ENCODE measurements around the gene MUC5B.
"Not testable (repeated sequence)": the region's sequence is repeated elsewhere in the genome, so short reads cannot be mapped to it uniquely, and the experiment has no call there.

The MUC5B gene

DNA sequence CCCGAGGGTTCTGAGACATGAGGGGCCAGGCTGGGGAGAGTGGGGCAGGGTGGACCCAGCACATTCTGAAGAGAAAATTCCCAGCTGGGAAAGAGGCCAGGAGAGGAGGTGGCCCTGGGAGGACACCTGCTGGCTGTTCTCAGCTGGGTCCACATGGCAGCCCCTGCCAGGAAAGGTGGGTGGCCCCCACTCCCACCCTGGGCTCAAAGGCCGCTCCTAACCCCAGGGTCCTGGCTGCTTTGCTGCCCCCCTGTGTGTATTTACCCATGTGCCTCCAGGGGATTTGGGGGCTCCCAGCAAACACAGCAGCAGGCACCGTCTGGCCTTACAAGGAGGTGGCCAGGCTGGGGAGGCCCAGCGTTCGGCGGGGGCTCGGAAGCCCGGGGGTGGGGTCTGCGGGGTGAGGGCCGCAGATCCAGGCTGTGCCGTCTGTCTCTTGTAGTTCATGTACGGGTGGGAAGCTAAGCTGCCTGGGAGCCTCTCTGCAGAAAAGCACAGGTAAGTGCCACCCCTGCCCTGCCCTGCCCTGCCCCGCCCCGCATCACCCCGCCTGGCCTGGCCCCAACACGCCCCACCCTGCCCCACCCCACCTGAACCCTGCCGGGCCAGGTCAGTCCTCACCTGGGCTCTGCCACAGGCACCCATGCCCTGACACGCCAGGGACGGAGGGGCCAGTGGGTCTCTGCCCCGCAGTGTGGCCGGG lies 10.6 kb downstream of the MUC5B start:
- no peak for DNase-seq

DNA sequence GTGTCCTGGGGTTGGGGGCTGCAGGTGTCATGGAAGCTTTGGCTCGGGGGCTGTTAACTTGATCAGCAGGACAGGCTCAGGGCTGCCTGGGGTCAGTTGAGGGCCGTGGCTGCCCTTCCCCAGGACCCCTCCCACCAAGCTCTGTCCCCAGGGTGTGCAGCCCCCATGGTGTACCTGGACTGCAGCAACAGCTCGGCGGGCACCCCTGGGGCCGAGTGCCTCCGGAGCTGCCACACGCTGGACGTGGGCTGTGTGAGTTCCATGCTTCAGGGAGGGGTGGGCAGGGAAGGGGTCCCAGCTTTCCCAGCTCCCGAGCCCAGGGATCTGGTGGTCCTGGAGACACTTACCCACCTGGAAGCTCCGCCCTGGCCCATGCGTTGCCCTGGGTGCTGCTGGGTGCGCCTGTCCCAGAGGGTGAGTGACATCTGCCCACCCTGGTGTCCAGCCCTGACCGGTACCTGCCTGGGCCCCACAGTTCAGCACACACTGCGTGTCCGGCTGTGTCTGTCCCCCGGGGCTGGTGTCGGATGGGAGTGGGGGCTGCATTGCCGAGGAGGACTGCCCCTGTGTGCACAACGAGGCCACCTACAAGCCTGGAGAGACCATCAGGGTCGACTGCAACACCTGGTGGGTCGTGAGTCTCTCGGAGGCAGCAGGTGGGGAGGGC lies 11.3 kb downstream of the MUC5B start:
- no peak for DNase-seq

DNA sequence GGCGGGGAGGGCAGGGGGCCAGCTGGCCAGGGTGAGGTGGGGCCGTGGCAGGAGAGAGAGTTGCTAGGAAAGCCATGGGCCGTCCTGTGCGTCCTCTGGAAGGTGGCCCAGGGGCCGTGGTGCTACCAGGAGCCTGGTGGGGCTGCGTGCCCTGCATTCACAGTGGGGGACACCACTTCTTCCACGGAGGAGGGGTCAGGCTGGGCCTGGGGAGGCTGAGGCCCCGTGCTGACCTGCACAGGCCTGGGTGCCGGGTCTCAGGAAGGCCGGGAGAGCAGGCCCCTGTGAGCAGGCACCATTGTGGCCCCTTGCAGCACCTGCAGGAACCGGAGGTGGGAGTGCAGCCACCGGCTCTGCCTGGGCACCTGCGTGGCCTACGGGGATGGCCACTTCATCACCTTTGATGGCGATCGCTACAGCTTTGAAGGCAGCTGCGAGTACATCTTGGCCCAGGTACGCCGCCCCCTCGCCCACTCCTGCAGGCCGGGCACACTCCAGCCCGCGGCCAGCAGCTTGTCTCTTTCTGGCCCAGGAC lies 12.0 kb downstream of the MUC5B start:
- DNase-seq = no peak

DNA sequence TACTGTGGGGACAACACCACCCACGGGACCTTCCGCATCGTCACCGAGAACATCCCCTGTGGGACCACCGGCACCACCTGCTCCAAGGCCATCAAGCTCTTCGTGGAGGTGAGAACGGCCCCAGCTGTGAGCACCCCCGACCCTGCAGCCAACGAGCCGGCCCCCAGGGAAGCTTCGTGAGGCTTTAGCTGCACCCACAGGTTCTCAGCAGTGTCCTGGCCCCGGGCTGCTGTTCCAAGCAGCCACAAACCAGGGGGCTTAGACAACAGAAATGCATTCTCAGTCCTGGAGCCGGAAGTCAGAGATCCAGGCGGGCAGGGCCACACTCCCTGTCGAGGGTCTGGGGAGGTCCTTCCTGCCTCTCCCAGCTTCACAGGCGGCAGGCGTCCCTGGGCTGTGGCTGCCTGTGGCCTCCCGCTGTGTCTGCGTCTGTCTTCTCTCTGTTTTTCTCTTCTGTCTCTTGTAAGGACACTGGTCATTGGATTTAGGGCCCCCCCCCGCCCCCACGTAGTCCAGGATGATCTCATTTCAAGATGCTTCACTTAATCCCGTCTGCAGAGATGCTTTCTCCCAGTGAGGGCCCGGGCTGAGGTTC lies 12.5 kb downstream of the MUC5B start:
- no peak for DNase-seq

DNA sequence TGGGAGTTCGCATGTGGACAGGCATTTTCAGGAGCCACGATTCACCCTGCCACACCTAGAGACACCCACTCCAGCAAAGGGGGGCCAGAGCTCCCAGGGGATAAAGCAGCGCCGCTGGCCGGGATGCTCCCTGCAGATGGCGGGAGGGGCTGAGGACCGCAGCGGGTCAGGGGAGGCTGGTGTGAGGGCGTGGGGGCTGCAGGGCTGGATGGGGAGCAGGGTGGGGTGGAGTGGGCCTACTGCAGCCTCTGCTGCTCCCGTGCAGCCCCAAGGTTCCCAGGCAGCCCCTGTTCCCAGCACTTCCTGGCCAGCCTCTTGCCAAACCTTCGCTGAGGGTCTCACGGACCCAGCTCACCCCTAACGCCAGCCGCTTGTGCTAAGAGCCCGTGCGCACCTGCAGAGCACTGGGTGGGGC lies 13.0 kb downstream of the MUC5B start:
- no peak for DNase-seq

DNA sequence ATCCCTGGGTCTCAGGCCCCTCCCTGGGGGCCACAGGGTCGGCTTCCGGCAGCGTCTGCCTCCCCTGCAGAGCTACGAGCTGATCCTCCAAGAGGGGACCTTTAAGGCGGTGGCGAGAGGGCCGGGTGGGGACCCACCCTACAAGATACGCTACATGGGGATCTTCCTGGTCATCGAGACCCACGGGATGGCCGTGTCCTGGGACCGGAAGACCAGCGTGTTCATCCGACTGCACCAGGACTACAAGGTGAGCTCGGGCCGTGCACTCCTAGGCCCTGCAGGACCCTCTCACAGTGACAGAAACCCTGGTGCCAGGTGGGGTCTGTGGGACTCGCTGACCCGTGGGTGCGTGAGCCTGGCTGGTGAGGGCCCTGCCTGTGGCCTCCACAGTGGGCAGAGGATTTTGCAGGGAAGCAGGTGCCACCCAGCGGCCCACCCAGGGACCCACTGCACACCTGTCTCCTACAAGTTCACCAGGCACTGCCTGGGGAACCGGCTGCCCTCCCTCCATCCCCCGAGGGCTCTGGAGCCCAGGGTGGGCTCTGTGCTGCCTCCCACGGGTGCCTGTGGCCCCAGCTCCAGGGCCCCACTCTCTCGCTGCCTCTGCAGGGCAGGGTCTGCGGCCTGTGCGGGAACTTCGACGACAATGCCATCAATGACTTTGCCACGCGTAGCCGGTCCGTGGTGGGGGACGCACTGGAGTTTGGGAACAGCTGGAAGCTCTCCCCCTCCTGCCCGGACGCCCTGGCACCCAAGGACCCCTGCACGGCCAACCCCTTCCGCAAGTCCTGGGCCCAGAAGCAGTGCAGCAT lies 13.7 kb downstream of the MUC5B start:
- DNase-seq = no peak

DNA sequence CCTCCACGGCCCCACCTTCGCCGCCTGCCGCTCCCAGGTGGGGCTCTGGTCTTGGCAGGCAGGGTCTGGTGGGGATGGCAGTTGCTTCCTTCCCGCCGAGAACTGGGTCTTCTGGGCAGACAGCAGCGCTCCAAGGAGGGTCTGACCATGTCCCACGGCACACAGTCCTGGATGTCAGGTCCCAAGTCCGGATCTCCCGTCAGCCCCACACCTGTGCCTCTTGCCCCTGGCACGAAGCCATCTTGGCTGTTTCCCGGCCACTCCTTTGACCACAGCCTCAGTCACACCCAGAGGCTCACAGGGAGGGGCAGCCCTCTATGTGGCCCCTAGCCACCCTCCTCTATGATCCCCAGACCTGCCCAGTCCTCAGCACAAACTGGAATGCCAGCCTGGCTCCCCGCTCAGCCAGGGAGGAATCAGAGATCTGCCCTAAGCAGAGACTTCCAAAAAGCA lies 14.3 kb downstream of the MUC5B start:
- DNase-seq = no peak

DNA sequence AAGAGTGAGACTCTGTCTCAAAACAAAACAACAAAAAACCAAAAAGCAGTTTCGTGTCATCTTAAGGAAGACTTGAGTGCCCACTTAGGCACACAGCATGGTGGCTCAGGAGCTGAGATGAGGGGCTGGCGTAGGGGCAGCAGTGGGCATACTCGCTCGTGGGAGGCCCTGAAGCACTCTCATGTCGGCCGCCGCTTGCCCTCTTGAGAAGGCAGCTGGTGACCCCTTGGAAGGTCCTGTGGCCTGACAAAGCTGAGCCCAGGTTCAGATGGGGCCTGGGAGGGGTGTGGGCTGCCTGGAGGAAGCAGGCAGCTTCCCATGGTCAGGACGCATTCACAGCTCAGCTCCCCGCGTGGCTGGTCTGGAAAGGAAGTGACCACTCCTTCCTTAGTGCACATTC lies 15.0 kb downstream of the MUC5B start:
- no peak for DNase-seq

DNA sequence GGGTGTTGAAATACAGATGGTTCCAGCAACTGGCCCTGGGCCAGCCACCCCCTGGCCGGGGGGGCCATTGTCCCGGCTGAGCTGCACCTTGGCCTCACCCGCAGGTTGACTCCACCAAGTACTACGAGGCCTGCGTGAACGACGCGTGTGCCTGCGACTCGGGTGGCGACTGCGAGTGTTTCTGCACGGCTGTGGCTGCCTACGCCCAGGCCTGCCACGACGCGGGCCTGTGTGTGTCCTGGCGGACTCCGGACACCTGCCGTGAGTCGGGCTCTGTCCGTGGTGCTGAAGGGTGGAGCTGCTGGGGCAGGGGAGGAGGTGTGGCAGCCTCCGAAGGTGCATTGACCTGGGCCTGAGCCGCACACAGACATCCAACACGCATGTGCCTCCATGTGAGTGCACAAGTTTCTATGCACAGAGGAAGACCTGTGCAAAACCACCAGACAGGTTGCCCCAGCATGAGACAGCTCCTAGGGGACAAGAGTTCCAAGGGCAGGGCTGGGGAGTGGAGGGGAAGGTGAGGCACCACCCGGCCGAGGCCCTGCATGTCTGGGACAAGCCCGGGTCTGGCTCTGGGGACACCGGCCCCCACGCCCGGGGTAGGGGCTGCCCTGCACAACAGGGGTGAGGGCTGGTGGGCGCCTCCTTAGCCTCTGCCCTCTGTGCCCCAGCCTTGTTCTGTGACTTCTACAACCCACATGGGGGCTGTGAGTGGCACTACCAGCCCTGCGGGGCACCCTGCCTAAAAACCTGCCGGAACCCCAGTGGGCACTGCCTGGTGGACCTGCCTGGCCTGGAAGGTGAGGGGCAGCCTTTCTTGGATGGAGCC lies 16.1 kb downstream of the MUC5B start:
- no peak for DNase-seq

DNA sequence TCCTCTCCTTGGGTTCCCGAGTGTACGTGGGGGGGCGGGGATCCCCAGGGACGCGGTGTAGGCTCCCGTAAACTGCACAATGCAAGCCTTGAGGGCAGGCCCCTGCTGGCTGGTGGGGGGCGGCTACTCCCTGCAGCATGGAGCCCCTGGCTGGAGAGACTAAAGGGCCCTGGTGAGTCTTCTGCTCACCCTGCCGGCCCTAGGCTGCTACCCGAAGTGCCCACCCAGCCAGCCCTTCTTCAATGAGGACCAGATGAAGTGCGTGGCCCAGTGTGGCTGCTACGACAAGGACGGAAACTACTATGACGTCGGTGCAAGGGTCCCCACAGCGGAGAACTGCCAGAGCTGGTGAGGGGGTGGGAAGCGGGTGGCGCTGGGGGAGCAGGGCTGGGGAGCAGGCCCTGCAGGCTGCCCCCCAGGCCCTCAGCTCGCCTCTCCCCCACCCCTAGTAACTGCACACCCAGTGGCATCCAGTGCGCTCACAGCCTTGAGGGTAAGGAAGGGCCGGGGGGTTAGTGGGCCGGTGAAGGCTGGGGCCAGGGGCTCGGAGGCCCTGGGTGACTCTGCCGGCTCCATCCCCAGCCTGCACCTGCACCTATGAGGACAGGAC lies 16.8 kb downstream of the MUC5B start:
- DNase-seq = no peak

DNA sequence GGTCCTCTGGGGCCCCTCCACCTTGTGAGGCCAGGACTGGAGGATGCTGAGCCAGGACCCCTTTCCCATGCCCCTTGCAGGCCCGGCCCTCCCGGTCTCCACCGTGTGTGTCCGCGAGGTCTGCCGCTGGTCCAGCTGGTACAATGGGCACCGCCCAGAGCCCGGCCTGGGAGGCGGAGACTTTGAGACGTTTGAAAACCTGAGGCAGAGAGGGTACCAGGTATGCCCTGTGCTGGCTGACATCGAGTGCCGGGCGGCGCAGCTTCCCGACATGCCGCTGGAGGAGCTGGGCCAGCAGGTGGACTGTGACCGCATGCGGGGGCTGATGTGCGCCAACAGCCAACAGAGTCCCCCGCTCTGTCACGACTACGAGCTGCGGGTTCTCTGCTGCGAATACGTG lies 17.9 kb downstream of the MUC5B start:
- no peak for DNase-seq

DNA sequence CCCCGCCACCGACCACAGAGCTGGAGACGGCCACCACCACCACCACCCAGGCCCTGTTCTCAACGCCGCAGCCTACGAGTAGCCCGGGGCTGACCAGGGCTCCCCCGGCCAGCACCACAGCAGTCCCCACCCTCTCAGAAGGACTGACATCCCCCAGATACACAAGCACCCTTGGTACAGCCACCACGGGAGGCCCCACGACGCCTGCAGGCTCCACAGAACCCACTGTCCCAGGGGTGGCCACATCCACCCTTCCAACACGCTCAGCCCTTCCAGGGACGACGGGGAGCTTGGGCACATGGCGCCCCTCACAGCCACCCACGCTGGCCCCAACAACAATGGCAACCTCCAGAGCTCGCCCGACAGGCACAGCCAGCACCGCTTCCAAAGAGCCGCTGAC lies 18.8 kb downstream of the MUC5B start:
- no peak for DNase-seq

DNA sequence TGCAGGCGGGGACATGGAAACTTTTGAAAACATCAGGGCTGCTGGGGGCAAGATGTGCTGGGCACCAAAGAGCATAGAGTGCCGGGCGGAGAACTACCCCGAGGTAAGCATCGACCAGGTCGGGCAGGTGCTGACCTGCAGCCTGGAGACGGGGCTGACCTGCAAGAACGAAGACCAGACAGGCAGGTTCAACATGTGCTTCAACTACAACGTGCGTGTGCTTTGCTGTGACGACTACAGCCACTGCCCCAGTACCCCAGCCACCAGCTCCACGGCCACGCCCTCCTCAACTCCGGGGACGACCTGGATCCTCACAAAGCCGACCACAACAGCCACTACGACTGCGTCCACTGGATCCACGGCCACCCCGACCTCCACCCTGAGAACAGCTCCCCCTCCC lies 19.4 kb downstream of the MUC5B start:
- no peak for DNase-seq

DNA sequence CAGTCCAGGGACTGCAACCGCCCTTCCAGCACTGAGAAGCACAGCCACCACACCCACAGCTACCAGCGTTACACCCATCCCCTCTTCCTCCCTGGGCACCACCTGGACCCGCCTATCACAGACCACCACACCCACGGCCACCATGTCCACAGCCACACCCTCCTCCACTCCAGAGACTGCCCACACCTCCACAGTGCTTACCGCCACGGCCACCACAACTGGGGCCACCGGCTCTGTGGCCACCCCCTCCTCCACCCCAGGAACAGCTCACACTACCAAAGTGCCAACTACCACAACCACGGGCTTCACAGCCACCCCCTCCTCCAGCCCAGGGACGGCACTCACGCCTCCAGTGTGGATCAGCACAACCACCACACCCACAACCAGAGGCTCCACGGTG lies 19.9 kb downstream of the MUC5B start:
- DNase-seq = not testable (repeated sequence)

DNA sequence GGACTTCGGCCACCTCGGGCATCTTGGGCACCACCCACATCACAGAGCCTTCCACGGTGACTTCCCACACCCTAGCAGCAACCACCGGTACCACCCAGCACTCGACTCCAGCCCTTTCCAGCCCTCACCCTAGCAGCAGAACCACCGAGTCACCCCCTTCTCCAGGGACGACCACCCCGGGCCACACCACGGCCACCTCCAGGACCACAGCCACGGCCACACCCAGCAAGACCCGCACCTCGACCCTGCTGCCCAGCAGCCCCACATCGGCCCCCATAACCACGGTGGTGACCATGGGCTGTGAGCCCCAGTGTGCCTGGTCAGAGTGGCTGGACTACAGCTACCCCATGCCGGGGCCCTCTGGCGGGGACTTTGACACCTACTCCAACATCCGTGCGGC lies 20.7 kb downstream of the MUC5B start:
- DNase-seq = not testable (repeated sequence)

DNA sequence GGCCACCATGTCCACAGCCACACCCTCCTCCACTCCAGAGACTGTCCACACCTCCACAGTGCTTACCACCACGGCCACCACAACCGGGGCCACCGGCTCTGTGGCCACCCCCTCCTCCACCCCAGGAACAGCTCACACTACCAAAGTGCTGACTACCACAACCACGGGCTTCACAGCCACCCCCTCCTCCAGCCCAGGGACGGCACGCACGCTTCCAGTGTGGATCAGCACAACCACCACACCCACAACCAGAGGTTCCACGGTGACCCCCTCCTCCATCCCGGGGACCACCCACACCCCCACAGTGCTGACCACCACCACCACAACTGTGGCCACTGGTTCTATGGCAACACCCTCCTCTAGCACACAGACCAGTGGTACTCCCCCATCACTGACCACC lies 21.7 kb downstream of the MUC5B start:
- not testable (repeated sequence) for DNase-seq

DNA sequence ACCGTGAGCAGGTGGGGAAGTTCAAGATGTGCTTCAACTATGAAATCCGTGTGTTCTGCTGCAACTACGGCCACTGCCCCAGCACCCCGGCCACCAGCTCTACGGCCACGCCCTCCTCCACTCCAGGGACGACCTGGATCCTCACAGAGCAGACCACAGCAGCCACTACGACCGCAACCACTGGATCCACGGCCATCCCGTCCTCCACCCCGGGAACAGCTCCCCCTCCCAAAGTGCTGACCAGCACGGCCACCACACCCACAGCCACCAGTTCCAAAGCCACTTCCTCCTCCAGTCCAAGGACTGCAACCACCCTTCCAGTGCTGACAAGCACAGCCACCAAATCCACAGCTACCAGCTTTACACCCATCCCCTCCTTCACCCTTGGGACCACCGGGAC lies 22.9 kb downstream of the MUC5B start:
- DNase-seq = not testable (repeated sequence)

DNA sequence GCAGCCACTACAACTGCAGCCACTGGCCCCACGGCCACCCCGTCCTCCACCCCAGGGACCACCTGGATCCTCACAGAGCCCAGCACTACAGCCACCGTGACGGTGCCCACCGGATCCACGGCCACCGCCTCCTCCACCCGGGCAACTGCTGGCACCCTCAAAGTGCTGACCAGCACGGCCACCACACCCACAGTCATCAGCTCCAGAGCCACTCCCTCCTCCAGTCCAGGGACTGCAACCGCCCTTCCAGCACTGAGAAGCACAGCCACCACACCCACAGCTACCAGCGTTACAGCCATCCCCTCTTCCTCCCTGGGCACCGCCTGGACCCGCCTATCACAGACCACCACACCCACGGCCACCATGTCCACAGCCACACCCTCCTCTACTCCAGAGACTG lies 23.4 kb downstream of the MUC5B start:
- DNase-seq = not testable (repeated sequence)

DNA sequence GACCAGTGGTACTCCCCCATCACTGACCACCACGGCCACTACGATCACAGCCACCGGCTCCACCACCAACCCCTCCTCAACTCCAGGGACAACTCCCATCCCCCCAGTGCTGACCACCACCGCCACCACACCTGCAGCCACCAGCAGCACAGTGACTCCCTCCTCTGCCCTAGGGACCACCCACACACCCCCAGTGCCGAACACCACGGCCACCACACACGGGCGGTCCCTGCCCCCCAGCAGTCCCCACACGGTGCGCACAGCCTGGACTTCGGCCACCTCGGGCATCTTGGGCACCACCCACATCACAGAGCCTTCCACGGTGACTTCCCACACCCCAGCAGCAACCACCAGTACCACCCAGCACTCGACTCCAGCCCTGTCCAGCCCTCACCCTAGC lies 24.2 kb downstream of the MUC5B start:
- not testable (repeated sequence) for DNase-seq

DNA sequence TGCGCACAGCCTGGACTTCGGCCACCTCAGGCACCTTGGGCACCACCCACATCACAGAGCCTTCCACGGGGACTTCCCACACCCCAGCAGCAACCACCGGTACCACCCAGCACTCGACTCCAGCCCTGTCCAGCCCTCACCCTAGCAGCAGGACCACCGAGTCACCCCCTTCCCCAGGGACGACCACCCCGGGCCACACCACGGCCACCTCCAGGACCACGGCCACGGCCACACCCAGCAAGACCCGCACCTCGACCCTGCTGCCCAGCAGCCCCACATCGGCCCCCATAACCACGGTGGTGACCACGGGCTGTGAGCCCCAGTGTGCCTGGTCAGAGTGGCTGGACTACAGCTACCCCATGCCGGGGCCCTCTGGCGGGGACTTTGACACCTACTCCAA lies 26.1 kb downstream of the MUC5B start:
- not testable (repeated sequence) for DNase-seq

DNA sequence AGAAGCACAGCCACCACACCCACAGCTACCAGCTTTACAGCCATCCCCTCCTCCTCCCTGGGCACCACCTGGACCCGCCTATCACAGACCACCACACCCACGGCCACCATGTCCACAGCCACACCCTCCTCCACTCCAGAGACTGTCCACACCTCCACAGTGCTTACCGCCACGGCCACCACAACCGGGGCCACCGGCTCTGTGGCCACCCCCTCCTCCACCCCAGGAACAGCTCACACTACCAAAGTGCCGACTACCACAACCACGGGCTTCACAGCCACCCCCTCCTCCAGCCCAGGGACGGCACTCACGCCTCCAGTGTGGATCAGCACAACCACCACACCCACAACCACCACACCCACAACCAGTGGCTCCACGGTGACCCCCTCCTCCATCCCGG lies 27.5 kb downstream of the MUC5B start:
- DNase-seq = not testable (repeated sequence)

All from NCI-H187 (cell line).